GM19328 (cell line): ENCODE data around the gene DNAJC5.

Experiments
- ATAC-seq: cut with Tn5 transposase; IDR thresholded peaks from one replicate; pipeline ENCODE4 v1.9.1; 2021; ENCODE audit warnings: mild to moderate bottlenecking, moderate library complexity; ENCODE audit not compliant: unreplicated experiment

Gene DNAJC5

DNA sequence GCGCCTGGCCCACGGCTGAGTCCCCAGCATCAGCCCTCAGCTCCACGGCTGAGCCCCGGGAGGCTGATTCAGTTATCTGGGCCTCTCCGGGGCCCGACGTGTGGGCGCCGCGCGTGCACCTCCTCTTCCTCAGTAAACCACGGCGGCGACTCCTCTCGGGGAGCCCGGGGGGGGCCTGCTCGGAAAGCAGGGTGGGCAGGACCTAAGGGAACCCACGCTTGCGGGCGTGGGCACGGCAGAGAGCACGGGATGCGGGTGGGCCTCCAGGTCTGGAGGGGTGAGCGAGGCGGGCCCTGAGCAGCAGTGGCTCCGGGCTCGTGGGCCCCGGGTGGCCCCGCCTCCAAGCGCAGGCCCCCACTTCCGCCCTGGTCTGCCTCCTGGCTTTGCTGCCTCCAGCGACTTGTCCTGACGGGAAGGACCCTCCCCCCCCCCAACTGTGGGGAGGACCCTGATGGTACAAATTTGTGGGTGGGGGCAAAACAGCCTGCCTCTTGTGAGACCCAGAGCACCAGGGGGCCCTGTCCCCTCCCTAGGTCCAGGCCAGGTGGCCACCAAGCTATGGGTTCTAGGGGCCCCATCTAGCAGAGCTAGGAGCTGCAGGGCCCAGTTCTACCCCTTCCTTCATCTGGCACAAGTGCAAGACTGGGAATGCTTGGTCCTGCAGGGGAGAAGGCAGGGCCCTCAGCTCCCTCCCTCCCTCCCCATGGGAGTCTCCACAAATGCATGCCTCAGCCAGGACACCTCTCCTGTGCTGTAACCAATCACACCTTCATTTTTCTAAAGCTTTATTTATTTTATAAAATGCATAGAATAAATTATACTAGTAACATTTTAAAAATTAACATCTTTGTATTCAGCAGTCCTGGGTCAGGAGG lies 44.4 kb downstream of the DNAJC5 start:
- ATAC-seq: no peak

- no peak for ATAC-seq
Observed at GRCh38 chr20:63940071-63940471, 45.1 kb downstream of the DNAJC5 start.

GRCh38 chr20:63940472-63941266 lies 45.7 kb downstream of the DNAJC5 start:
- ATAC-seq: no peak

GRCh38 chr20:63941282-63942081 lies 46.6 kb downstream of the DNAJC5 start:
- ATAC-seq: no peak

DNA sequence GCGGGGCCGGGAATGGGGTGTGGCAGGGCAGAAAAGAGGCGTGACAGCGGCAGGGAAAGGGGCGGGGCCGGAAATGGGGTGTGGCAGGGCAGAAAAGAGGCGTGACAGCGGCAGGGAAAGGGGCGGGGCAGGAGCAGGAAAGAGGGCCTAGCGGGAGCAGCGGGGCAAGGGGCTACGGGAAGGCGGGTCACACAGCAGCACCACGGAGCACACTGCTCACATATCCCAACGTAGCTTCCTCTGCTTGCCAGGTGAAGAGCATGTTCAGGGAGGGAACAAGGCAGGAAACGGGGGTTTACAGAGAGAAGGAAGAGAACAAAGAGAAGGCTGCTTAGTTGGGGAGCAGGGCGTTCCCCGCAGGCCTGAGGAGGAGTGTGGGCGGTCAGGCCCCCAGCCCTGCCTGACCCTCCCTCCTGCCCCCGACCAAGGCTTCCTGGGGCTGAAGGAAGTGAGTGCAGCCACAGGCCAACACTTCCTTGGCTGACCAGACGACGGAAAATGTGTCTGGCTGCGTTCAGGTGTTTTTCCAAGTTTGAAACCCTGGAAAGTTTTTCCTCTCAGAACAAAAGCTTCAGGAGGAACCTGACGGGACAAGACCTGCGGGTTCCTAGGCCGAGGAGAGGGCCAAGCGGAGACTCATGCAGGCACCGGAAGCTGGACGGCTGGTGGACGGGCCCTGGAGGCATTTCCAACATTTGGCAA lies 47.5 kb downstream of the DNAJC5 start:
- ATAC-seq: no peak

- no peak for ATAC-seq
Observed at GRCh38 chr20:63942969-63943807, 48.3 kb downstream of the DNAJC5 start.

DNA sequence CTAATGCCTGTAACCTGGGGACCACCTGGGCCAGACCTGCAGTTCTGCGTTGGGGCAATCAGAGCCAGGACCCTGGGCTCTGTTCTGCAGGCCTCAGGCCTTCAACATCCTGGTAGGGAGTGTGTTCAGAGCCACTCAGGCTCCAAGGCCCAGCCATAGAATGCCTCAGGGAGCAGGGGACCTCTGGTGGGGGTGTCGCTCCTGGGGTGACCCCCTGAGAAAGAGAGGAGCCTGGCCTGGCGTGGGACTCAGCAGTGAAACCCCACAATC lies 48.8 kb downstream of the DNAJC5 start:
- ATAC-seq: no peak

- ATAC-seq: no peak
Observed at GRCh38 chr20:63944078-63944941, 49.4 kb downstream of the DNAJC5 start.

DNA sequence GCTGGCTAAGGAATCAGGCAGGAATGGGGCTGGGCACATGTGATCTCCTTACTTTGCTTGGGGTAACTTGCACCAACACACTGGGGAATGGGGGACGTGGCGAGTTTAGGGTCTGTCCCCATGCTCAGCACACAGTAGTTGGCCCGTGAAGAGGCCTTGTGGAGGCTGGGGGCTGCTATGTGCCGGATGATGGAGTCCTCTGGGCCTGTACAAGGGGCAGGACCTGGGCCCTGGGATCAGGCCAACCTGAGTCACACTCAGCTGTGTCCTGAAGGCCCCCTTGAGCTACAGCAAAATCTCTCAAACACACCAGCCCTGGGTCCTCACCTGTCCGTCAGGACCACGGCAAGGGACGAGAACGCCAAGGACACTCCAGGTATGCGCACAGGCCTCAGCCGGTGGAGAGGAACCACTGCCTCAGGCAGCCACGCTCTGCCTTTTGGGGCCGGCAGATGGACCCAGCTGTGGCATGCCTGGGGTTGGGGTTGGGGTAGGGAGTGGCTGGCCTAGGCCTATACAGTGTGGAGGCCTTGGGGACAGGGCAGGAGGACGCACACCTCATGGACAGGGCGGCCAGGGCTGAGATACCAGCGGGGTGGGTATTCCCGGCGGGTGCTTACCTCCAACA lies 50.2 kb downstream of the DNAJC5 start:
- ATAC-seq: no peak

- no peak for ATAC-seq
Observed at GRCh38 chr20:63945921-63946920, 51.3 kb downstream of the DNAJC5 start.

GRCh38 chr20:63946986-63947637 lies 52.2 kb downstream of the DNAJC5 start:
- ATAC-seq: no peak

GRCh38 chr20:63947638-63948456 lies 52.9 kb downstream of the DNAJC5 start:
- no peak for ATAC-seq

DNA sequence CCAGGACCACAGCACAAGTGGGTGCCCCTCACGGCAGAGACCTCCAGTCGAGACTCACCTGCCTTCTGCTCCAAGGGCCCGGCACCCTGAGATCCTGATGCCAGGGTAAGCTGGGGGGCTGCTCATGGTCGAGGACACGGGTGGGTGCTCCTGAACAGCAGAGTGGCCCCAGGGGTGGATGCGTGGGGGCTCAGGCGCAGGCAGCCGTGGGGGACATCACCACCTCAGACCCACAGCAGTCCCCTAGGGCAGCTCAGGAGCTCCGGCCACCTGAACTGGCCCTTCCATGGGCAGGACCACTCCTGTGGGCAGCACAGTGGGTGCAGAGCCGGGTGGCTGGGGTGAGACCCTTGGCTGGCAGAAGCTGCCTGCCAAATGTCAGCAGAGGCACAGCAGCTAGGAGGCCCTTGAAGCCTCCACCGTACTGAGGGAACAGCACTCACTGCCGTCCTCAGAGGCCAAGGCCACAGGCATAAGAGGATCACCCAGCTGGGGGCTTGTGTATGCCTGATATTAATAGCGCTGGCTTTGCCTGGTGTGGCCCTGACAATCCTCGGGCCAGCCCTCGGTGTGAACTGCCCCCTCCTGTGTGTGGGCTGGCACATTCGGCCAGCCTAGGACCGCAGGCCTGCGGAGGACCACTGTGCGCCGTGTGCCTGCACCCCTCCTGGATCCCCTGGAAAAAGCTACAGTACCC lies 55.9 kb downstream of the DNAJC5 start:
- ATAC-seq: no peak

GRCh38 chr20:63951398-63952209 lies 56.7 kb downstream of the DNAJC5 start:
- ATAC-seq: no peak

GRCh38 chr20:63952210-63952535 lies 57.2 kb downstream of the DNAJC5 start:
- ATAC-seq: no peak
